Stomach (tissue), 4 donors: ENCODE data around the gene SLC36A3.

Experiments used
- POLR2A ChIP-seq, 4 donors: fragments of 450-650 bp; IDR thresholded peaks; one replicate each; pipeline ENCODE4 v1.6.1; 2016; ENCODE audit warnings: antibody characterized with exemption in 4 of 4, control low read depth in 2 of 4, mild to moderate bottlenecking in 1 of 4, moderate library complexity in 1 of 4
- POLR2AphosphoS5 ChIP-seq, 3 donors: sonication (generic); formaldehyde crosslinking; IDR thresholded peaks; one replicate each; pipeline ENCODE4 v1.6.1; 2016; ENCODE audit warnings: antibody characterized with exemption in 3 of 3
- TF ChIP-seq, protein P1 (sequence below), 7 experiments: fragments of 450-650 bp in 4 of 7; fragments of 200-600 bp in 3 of 7; sonication (generic) in 3 of 7; IDR thresholded peaks; one replicate each; pipeline ENCODE4 v1.5.1; 2016 to 2019; ENCODE audit warnings: antibody characterized with exemption in 7 of 7, control low read depth in 2 of 7, mild to moderate bottlenecking in 1 of 7

DNA sequence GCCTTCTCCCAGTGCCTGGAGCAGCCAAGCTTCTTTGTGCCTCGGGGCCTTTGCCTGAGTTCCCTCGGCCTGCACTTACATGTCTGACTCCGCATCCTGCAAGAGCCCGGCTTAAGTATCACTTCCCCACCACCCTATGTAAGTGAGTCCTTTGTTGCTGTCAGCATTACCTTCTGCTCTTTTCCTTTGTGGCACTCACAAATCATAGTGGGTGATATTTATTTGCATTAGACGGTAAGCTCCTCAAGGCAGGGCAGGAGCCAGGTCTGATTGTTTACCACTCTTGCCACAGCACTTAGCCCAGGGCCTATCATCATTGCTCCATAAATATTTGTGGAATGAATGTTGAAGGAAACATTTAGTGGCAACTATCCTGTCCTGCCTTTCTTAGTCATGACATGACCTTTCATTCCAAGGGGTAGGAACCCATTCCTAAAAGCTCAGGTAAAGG lies 45.8 kb downstream of the SLC36A3 start:
- TF ChIP-seq POLR2AphosphoS5 (IDR thresholded peaks at IDR 0.05) (no peak), POLR2A (IDR thresholded peaks at IDR 0.05) (no peak)
- TF ChIP-seq, protein P1, sequence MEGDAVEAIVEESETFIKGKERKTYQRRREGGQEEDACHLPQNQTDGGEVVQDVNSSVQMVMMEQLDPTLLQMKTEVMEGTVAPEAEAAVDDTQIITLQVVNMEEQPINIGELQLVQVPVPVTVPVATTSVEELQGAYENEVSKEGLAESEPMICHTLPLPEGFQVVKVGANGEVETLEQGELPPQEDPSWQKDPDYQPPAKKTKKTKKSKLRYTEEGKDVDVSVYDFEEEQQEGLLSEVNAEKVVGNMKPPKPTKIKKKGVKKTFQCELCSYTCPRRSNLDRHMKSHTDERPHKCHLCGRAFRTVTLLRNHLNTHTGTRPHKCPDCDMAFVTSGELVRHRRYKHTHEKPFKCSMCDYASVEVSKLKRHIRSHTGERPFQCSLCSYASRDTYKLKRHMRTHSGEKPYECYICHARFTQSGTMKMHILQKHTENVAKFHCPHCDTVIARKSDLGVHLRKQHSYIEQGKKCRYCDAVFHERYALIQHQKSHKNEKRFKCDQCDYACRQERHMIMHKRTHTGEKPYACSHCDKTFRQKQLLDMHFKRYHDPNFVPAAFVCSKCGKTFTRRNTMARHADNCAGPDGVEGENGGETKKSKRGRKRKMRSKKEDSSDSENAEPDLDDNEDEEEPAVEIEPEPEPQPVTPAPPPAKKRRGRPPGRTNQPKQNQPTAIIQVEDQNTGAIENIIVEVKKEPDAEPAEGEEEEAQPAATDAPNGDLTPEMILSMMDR (IDR thresholded peaks at IDR 0.05), result no peak
